ENCODE data around the gene MUSK. TPM values are rescaled to one million over a fixed set of nuclear protein-coding genes. Genes with fewer than 3 reads are reported as not detected.

MUSK gene
- total RNA-seq, 1 experiment from 2014 or later = not detected

- no peak for DNase-seq
- no peaks in the 10 kb centered on the region for H3K36me3 Mint-ChIP-seq (ENCODE audit: insufficient read depth, unreplicated experiment)
- no peak for TF ChIP-seq CTCF (IDR thresholded peaks at IDR 0.05; ENCODE audit: insufficient read depth in 1 of 2, low read depth in 1 of 2, low read length in 1 of 2, severe bottlenecking in 1 of 2, unreplicated experiment in 1 of 2)
- H3K9me3 ChIP-seq = no peaks in the 10 kb centered on the region
- H3K4me1 Mint-ChIP-seq (ENCODE audit: low read depth, unreplicated experiment) = no peaks in the 10 kb centered on the region
- POLR2A ChIA-PET = no interaction called here
- CTCF ChIA-PET = no interaction called here
- H3K27me3 ChIP-seq (replicated peaks; ENCODE audit: control insufficient read depth, insufficient read depth, low read length) = no peaks in the 10 kb centered on the region
- H3K4me1 ChIP-seq = no peaks in the 10 kb centered on the region
- H3K27me3 Mint-ChIP-seq (ENCODE audit: insufficient read depth, unreplicated experiment) = peaks cover 2% of the 10 kb centered on the region
- H3K4me3 Mint-ChIP-seq (ENCODE audit: unreplicated experiment) = no peak overlapping the region
- intact Hi-C loops (cut with micrococcal nuclease; ENCODE audit: unreplicated experiment) = loop anchor here (5.0 kb wide), 2 partner anchors 195 to 675 kb away; no protein-coding TSS in a partner anchor
- no peaks in the 10 kb centered on the region for H3K9me3 Mint-ChIP-seq (ENCODE audit: unreplicated experiment)
- H3K27ac Mint-ChIP-seq (ENCODE audit: unreplicated experiment) = no peak overlapping the region
- H3K36me3 ChIP-seq (ENCODE audit: control insufficient read depth, insufficient read depth, low read length) = no peaks in the 10 kb centered on the region
- no TSS peak for BruUV-seq (replicated peaks)
- H3K4me3 ChIP-seq (ENCODE audit: low read depth, low read length) = no peak overlapping the region
Measured at GRCh38 chr9:110622368-110622767, 46.2 kb upstream of the MUSK start.

GRCh38 chr9:110623462-110624025, 45.0 kb upstream of the MUSK start:
- intact Hi-C loops (cut with micrococcal nuclease; ENCODE audit: unreplicated experiment) = loop anchor here (1.0 to 5.0 kb wide), 5 partner anchors 171 to 674 kb away; no protein-coding TSS in a partner anchor
- no peaks in the 10 kb centered on the region for H3K36me3 ChIP-seq (ENCODE audit: control insufficient read depth, insufficient read depth, low read length)
- no peak overlapping the region for H3K4me3 ChIP-seq (ENCODE audit: low read depth, low read length)
- no peaks in the 10 kb centered on the region for H3K27me3 ChIP-seq (replicated peaks; ENCODE audit: control insufficient read depth, insufficient read depth, low read length)
- Mint-ChIP-seq H3K27ac (ENCODE audit: unreplicated experiment) (no peak overlapping the region), H3K27me3 (ENCODE audit: insufficient read depth, unreplicated experiment) (peaks cover 2% of the 10 kb centered on the region), H3K4me1 (ENCODE audit: low read depth, unreplicated experiment) (no peaks in the 10 kb centered on the region), H3K4me3 (ENCODE audit: unreplicated experiment) (no peak overlapping the region), H3K9me3 (ENCODE audit: unreplicated experiment) (no peaks in the 10 kb centered on the region), H3K36me3 (ENCODE audit: insufficient read depth, unreplicated experiment) (no peaks in the 10 kb centered on the region)
- no TSS peak for BruUV-seq (replicated peaks)
- peak; percentile 55 to 77 for TF ChIP-seq CTCF (IDR thresholded peaks at IDR 0.05; ENCODE audit: insufficient read depth in 1 of 2, low read depth in 1 of 2, low read length in 1 of 2, severe bottlenecking in 1 of 2, unreplicated experiment in 1 of 2)
- CTCF ChIA-PET = interaction anchor here (1.3 to 1.4 kb wide), 2 partner anchors 196 to 440 kb away, joined by 4 to 16 read pairs; no protein-coding TSS in a partner anchor
- H3K4me1 ChIP-seq = no peaks in the 10 kb centered on the region
- DNase-seq = peak in 1 of 2 experiments; percentile 62
- POLR2A ChIA-PET = interaction anchor here (0.9 kb wide), 1 partner anchor 367 kb away, joined by 3 read pairs; no protein-coding TSS in a partner anchor
- no peaks in the 10 kb centered on the region for H3K9me3 ChIP-seq

DNA sequence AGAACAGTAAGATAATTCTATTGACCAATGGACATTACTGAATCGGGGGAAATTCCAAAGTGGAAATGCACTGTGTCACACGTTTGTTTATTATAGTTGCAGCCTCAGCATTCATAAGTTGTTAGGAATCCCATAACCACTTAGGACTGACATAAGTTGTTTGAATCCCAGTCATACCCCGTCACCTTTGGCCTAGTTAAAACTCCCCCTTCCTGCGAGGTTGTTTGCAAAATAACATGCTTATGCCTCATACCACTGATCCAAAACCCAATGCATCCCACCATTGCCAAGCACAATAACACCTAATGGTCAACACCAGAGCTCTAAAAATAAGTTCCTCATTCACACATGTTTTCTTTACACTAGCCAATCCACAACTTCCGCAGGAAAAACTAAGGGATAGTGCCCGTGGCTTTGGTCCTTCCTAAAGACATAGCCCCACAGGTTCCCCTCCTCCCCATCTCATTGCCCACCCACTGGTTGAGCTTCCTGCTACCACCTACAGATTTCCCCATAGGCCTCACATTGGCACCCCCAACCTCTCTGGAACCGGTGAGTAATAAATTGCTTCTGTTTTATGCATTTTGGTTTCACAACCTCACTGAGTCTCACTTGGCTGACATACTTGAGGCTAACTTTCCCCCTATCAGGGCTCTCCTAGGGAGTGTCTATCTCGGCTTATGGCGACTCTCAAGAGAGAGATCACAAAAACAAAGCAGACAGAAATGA, 42.3 kb upstream of the MUSK start:
- H3K9me3 ChIP-seq = no peaks in the 10 kb centered on the region
- no TSS peak for BruUV-seq (replicated peaks)
- H3K4me1 Mint-ChIP-seq (ENCODE audit: low read depth, unreplicated experiment) = no peaks in the 10 kb centered on the region
- no peak overlapping the region for H3K4me3 Mint-ChIP-seq (ENCODE audit: unreplicated experiment)
- H3K9me3 Mint-ChIP-seq (ENCODE audit: unreplicated experiment) = no peaks in the 10 kb centered on the region
- CTCF ChIA-PET = interaction anchor here (0.5 kb wide), 1 partner anchor 396 kb away, joined by 7 read pairs; no protein-coding TSS in a partner anchor
- H3K27me3 ChIP-seq (replicated peaks; ENCODE audit: control insufficient read depth, insufficient read depth, low read length) = no peaks in the 10 kb centered on the region
- H3K4me1 ChIP-seq = no peaks in the 10 kb centered on the region
- peaks cover 2% of the 10 kb centered on the region for H3K27me3 Mint-ChIP-seq (ENCODE audit: insufficient read depth, unreplicated experiment)
- DNase-seq = no peak
- POLR2A ChIA-PET = no interaction called here
- H3K4me3 ChIP-seq (ENCODE audit: low read depth, low read length) = no peak overlapping the region
- no peaks in the 10 kb centered on the region for H3K36me3 ChIP-seq (ENCODE audit: control insufficient read depth, insufficient read depth, low read length)
- no peaks in the 10 kb centered on the region for H3K36me3 Mint-ChIP-seq (ENCODE audit: insufficient read depth, unreplicated experiment)
- intact Hi-C loops (cut with micrococcal nuclease; ENCODE audit: unreplicated experiment) = no loop called here
- H3K27ac Mint-ChIP-seq (ENCODE audit: unreplicated experiment) = no peak overlapping the region
- no peak for TF ChIP-seq CTCF (IDR thresholded peaks at IDR 0.05; ENCODE audit: insufficient read depth in 1 of 2, low read depth in 1 of 2, low read length in 1 of 2, severe bottlenecking in 1 of 2, unreplicated experiment in 1 of 2)

All from Caco-2 (cell line).